Adrenal gland (tissue), 12 donors: Measurements from ENCODE around the gene FAM118B. TPM values are rescaled to one million over a fixed set of nuclear protein-coding genes. Genes with fewer than 3 reads are reported as not detected.
"Not testable (repeated sequence)": the region's sequence is repeated elsewhere in the genome, so short reads cannot be mapped to it uniquely, and the experiment has no call there.

Source experiments
- DNase-seq, 7 donors: peaks; one replicate each; pipeline ENCODE4 v3.0.0-alpha.2; 2019 to 2020
- H3K27ac ChIP-seq, 5 donors: fragments of 200-600 bp; sonication (generic) in 4 of 5; 1 replicate in 3 of 5; 2 replicates in 2 of 5; pipeline versions ENCODE4 v1.5.1 to v1.8.0; 2016 to 2020; ENCODE audit warnings: mild to moderate bottlenecking in 1 of 5
- H3K27me3 ChIP-seq: fragments of 200-600 bp; 2 replicates; pipeline ENCODE4 v1.8.0; 2021
- H3K36me3 ChIP-seq, 2 donors: fragments of 200-600 bp; replicated peaks in 1 of 2; 1 replicate in 1 of 2; 2 replicates in 1 of 2; pipeline versions ENCODE4 v1.5.1 to v1.8.0; 2018 to 2022
- H3K4me1 ChIP-seq, 2 donors: fragments of 200-600 bp; replicated peaks in 1 of 2; 1 replicate in 1 of 2; 2 replicates in 1 of 2; pipeline versions ENCODE4 v1.5.1 to v1.8.0; 2018 to 2021
- H3K4me3 ChIP-seq, 4 donors: fragments of 200-600 bp; sonication (generic) in 3 of 4; one replicate each; pipeline ENCODE4 v1.5.1; 2016 to 2018
- H3K9me3 ChIP-seq, 3 donors: fragments of 200-600 bp; sonication (generic) in 1 of 3; replicated peaks in 1 of 3; 1 replicate in 2 of 3; 2 replicates in 1 of 3; pipeline versions ENCODE4 v1.5.1 to v1.8.0; 2016 to 2021
- POLR2A ChIP-seq, 2 donors: fragments of 450-650 bp; IDR thresholded peaks; one replicate each; pipeline ENCODE4 v1.6.1; 2017; ENCODE audit warnings: antibody characterized with exemption in 2 of 2, mild to moderate bottlenecking in 2 of 2, moderate library complexity in 1 of 2
- WGBS, 4 donors: extraction: QIAGEN DNeasy Blood & Tissue Kit in 2 of 4; methylation state at CpG; one replicate each; pipeline versions ENCODE4 v1.1.5 to v1.1.7; 2013 to 2017; 5-methylcytosine and 5-hydroxymethylcytosine counted together
- intact Hi-C, 2 donors: fragments of 100-400 bp; cut with DNase I; formaldehyde crosslinking; loops; one replicate each; pipeline versions ENCODE4 v1.14.1 to v1.15.0; 2022 to 2023
- polyA plus RNA-seq, 3 donors: library from polyadenylated mRNA; stranded (reverse); fragments of 200-250 nt in 2 of 3; fragments of 350-450 nt in 1 of 3; fragmentation: Illumina TruSeq in 1 of 3; extraction: RNeasy Lipid Tissue Mini Kit (QIAGEN cat#74804) in 1 of 3; gene quantifications; one replicate each; pipeline ENCODE4 v1.2.3, GENCODE V29; 2013 to 2014
- total RNA-seq, 9 donors: library from RNA; depleted of rRNA in 4 of 9; stranded (reverse); fragments of >200 nt in 4 of 9; fragments of 120-200 nt in 1 of 9; fragmentation: NEBNext Ultra II Directional in 1 of 9; extraction: Animal tissue kit (Norgen Biotek cat#: 25700) in 1 of 9; gene quantifications; one replicate each; pipeline versions ENCODE4 v1.1.0 to v1.2.4, GENCODE V29; 2013 to 2023
- TF ChIP-seq, protein P1 (sequence below), 6 experiments: fragments of 450-650 bp in 4 of 6; fragments of 200-600 bp in 2 of 6; sonication (generic) in 1 of 6; IDR thresholded peaks; 1 replicate in 5 of 6; 2 replicates in 1 of 6; pipeline versions ENCODE4 v1.5.1 to v1.8.0; 2016 to 2021; ENCODE audit warnings: antibody characterized with exemption in 6 of 6, mild to moderate bottlenecking in 2 of 6, moderate library complexity in 1 of 6
- donor health status: healthy with polysubstance abuse.
- donor health status: Bipolar disorder and iron deficiency.
- donor health status: DM: yes; HTN: yes; CAD: no.
- donor health status: DM: no; HTN: no; CAD: no.
- donor health status: DM: no; HTN: no; CAD: no.
- donor health status: DM: yes; HTN: yes; CAD: no.

FAM118B gene
- total and polyA plus RNA-seq, 12 donors: 5.8 to 26.6 (median 16.6) TPM

DNA sequence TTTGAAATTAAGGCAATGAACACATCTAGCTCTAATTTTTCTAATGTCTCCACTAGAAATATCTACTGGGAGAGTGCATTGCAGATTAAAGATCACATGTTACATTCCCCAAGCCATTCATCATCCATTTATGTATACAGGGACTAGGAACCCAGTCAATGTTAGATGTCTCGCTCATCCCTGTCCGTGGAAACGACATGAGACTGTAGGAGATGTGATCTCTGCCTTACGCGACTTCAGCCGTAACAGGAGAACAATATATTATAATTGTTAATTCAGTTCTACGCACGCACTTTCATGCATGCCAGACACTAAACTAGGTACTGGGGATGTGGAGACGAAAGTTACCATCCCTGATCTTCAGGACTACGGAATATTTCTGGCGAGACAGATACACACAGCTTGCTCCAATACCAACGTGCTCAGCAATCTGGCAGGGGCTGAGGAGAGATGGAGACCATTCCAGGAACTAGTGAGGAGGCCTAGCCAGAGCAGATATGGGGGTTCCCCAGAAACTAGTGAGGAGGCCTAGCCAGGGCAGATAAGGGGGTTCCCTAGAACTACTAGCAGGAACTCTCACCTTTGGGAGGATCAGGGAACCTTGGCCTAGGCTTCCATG, 93.0 kb downstream of the FAM118B start:
- no peak for TF ChIP-seq POLR2A (IDR thresholded peaks at IDR 0.05)
- TF ChIP-seq, protein P1, sequence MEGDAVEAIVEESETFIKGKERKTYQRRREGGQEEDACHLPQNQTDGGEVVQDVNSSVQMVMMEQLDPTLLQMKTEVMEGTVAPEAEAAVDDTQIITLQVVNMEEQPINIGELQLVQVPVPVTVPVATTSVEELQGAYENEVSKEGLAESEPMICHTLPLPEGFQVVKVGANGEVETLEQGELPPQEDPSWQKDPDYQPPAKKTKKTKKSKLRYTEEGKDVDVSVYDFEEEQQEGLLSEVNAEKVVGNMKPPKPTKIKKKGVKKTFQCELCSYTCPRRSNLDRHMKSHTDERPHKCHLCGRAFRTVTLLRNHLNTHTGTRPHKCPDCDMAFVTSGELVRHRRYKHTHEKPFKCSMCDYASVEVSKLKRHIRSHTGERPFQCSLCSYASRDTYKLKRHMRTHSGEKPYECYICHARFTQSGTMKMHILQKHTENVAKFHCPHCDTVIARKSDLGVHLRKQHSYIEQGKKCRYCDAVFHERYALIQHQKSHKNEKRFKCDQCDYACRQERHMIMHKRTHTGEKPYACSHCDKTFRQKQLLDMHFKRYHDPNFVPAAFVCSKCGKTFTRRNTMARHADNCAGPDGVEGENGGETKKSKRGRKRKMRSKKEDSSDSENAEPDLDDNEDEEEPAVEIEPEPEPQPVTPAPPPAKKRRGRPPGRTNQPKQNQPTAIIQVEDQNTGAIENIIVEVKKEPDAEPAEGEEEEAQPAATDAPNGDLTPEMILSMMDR (IDR thresholded peaks at IDR 0.05): no peak
- Histone ChIP-seq H3K36me3 (peaks cover 0 to 11% of the 10 kb centered on the region in 2 donors), H3K27ac (peak overlapping the region in 4 of 5 donors; percentile 71 to 91 (median 88)), H3K9me3 (no peaks in the 10 kb centered on the region), H3K4me1 (peaks cover 0 to 19% of the 10 kb centered on the region in 2 donors), H3K27me3 (no peaks in the 10 kb centered on the region), H3K4me3 (peak overlapping the region in 3 of 4 donors; percentile 15 to 60 (median 57))
- peak in 2 of 7 donors; percentile 8 to 52 for DNase-seq
- WGBS, 4 donors: 20 to 43% (median 30%) methylated on average over 8 to 12 of the region's 12 CpGs
- intact Hi-C loops: no loop called here

DNA sequence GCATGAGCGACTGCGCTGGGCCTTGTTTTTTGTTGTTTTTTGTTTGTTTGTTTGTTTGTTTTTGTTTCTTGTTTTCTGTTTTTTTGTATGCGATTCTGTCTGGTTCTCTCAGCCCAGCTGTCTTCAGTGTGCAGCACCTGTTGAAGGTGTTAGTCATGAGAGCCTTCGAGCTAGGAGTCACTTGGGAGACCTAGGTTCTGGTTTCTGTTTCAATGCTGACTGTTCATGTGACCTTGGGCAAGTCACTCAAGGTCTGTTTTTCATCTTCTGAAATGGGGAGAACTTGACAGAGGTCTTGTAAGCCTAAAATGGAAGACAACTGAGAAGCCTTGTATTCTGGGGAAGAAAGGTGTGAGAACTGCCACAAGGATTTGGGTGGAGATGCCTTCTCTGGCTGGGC, 94.1 kb downstream of the FAM118B start:
- WGBS, 4 donors: 69 to 81% (median 80%) methylated on average over 4 of the region's 4 CpGs
- H3K4me1 ChIP-seq: peaks cover 2 to 26% of the 10 kb centered on the region in 2 donors
- H3K4me3 ChIP-seq: no peak overlapping the region
- peaks cover 0 to 5% of the 10 kb centered on the region in 2 donors for H3K36me3 ChIP-seq
- DNase-seq: peak in 1 of 7 donors; percentile 41
- H3K27ac ChIP-seq: no peak overlapping the region
- H3K9me3 ChIP-seq: no peaks in the 10 kb centered on the region
- H3K27me3 ChIP-seq: no peaks in the 10 kb centered on the region
- intact Hi-C loops: no loop called here
- TF ChIP-seq POLR2A (IDR thresholded peaks at IDR 0.05): no peak
- TF ChIP-seq, protein P1 (IDR thresholded peaks at IDR 0.05): no peak

DNA sequence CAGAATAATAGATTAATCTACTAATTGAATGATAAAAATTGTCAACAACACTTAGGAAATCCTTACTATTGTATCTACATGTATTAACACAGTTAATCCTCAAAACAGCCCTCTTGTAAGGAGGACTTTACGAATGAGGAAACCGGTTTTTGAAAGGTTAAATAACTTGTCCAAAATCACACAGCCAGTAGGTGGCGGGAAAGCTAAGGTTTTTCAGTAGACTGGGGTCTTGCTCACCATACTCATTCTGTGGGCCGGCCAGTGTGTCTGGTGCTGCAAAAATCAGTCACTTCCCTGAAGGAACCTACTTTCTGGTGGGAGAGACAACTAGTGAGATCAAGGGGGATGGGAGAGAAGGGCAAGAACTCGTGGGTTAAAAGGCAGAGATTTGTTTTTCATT, 96.1 kb downstream of the FAM118B start:
- Histone ChIP-seq H3K27ac (peak overlapping the region in 1 of 5 donors; percentile 12), H3K27me3 (no peaks in the 10 kb centered on the region), H3K9me3 (no peaks in the 10 kb centered on the region), H3K4me3 (no peak overlapping the region), H3K36me3 (no peaks in the 10 kb centered on the region), H3K4me1 (peaks cover 5 to 30% of the 10 kb centered on the region in 2 donors)
- 21 to 47% (median 33%) methylated on average over 5 of the region's 5 CpGs for WGBS, 4 donors
- TF ChIP-seq, protein P1 (IDR thresholded peaks at IDR 0.05): peak in 5 of 6 experiments; percentile 21 to 48 (median 34)
- TF ChIP-seq POLR2A (IDR thresholded peaks at IDR 0.05): no peak
- peak in 5 of 7 donors; percentile 28 to 73 (median 48) for DNase-seq
- intact Hi-C loops: no loop called here

- Histone ChIP-seq H3K4me1 (peaks cover 5 to 26% of the 10 kb centered on the region in 2 donors), H3K36me3 (no peaks in the 10 kb centered on the region), H3K27ac (no peak overlapping the region), H3K9me3 (no peaks in the 10 kb centered on the region), H3K4me3 (no peak overlapping the region), H3K27me3 (no peaks in the 10 kb centered on the region)
- DNase-seq: peak in 1 of 7 donors; percentile 38
- intact Hi-C loops: no loop called here
- 76 to 89% (median 82%) methylated on average over 4 of the region's 4 CpGs for WGBS, 4 donors
- TF ChIP-seq, protein P1 (IDR thresholded peaks at IDR 0.05): no peak
- TF ChIP-seq POLR2A (IDR thresholded peaks at IDR 0.05): no peak
These were observed 96.7 kb downstream of the FAM118B start for GRCh38 chr11:126308271-126308671.

DNA sequence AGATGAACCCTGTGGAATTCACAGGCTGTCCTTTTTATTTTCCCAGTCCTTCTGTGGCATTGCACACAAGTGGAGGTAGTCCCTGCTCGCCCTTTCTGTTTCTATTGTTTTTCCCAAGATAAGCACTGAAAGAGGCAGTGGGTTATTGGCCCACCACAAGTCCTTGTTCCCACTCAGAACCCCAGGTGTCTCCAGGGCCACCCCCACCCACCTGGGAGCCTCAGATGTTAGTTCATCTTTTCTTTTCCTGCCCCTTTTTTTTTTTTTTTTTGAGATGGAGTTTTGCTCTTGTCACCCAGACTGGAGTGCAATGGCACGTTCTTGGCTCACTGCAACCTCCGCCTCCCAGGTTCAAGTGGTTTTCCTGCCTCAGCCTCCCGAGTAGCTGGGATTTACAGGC, 97.2 kb downstream of the FAM118B start:
- H3K36me3 ChIP-seq, H3K27ac ChIP-seq, H3K9me3 ChIP-seq, intact Hi-C loops, H3K4me3 ChIP-seq, H3K27me3 ChIP-seq: not testable (repeated sequence)
- WGBS, 4 donors: 87 to 94% (median 92%) methylated on average over 4 of the region's 4 CpGs
- DNase-seq: peak in 2 of 7 donors; percentile 5 to 45
- H3K4me1 ChIP-seq: peaks cover 5 to 23% of the 10 kb centered on the region in 2 donors
